Uterus (tissue), 4 donors: ENCODE results near the gene TMEM41A. TPM values are rescaled to one million over a fixed set of nuclear protein-coding genes. Genes with fewer than 3 reads are reported as not detected.
"Not testable (repeated sequence)": the region's sequence is repeated elsewhere in the genome, so short reads cannot be mapped to it uniquely, and the experiment has no call there.

Experiments
- DNase-seq, 2 donors: peaks; one replicate each; pipeline ENCODE4 v3.0.0-alpha.2; 2019 to 2020
- H3K27ac ChIP-seq, 2 donors: fragments of 200-600 bp; sonication (generic); 1 replicate in 1 of 2; 2 replicates in 1 of 2; pipeline ENCODE4 v1.5.1; 2016 to 2018
- H3K27me3 ChIP-seq, 2 donors: fragments of 200-600 bp; sonication (generic); one replicate each; pipeline ENCODE4 v1.5.1; 2018 to 2019; ENCODE audit warnings: control low read depth in 1 of 2
- H3K36me3 ChIP-seq, 2 donors: fragments of 200-600 bp; sonication (generic); one replicate each; pipeline ENCODE4 v1.5.1; 2019; ENCODE audit warnings: control low read depth in 1 of 2
- H3K4me1 ChIP-seq, 2 donors: fragments of 200-600 bp; sonication (generic); one replicate each; pipeline ENCODE4 v1.5.1; 2018 to 2019; ENCODE audit warnings: control low read depth in 1 of 2
- H3K4me3 ChIP-seq, 2 donors: fragments of 200-600 bp; sonication (generic); 1 replicate in 1 of 2; 2 replicates in 1 of 2; pipeline ENCODE4 v1.5.1; 2018 to 2019; ENCODE audit warnings: mild to moderate bottlenecking in 1 of 2
- H3K9me3 ChIP-seq, 2 donors: fragments of 200-600 bp; sonication (generic); one replicate each; pipeline ENCODE4 v1.5.1; 2019; ENCODE audit warnings: control low read depth in 1 of 2
- CTCF ChIP-seq, 4 experiments: fragments of 200-600 bp in 2 of 4; fragments of 450-650 bp in 2 of 4; sonication (generic) in 2 of 4; IDR thresholded peaks; one replicate each; pipeline ENCODE4 v1.5.1; 2016 to 2019; ENCODE audit warnings: antibody characterized with exemption in 4 of 4, mild to moderate bottlenecking in 2 of 4, moderate library complexity in 1 of 4
- POLR2A ChIP-seq, 2 donors: fragments of 450-650 bp; IDR thresholded peaks; one replicate each; pipeline ENCODE4 v1.6.1; 2016; ENCODE audit warnings: antibody characterized with exemption in 2 of 2, mild to moderate bottlenecking in 1 of 2, moderate library complexity in 1 of 2
- intact Hi-C: fragments of 100-400 bp; cut with DNase I; formaldehyde crosslinking; loops from one replicate; pipeline ENCODE4 v1.15.1; 2023; ENCODE audit warnings: low total_unique reads
- total RNA-seq, 4 donors: library from RNA; depleted of rRNA in 3 of 4; stranded (reverse); fragments of >200 nt in 3 of 4; gene quantifications; one replicate each; pipeline versions ENCODE4 v1.1.0 to v1.2.4, GENCODE V29; 2014 to 2023
- donor health status: DM: yes; HTN: yes; CAD: no.

The TMEM41A gene
- total RNA-seq, 4 donors from 2014 or later = 3.6 to 31.5 (median 17.8) TPM

- DNase-seq = no peak
- intact Hi-C loops = no loop called here
- H3K9me3 ChIP-seq = no peaks in the 10 kb centered on the region
- TF ChIP-seq POLR2A (IDR thresholded peaks at IDR 0.05) (no peak), CTCF (IDR thresholded peaks at IDR 0.05) (no peak)
- H3K27ac ChIP-seq = no peak overlapping the region
- no peaks in the 10 kb centered on the region for H3K4me1 ChIP-seq
- H3K4me3 ChIP-seq = no peak overlapping the region
- H3K36me3 ChIP-seq = no peaks in the 10 kb centered on the region
- H3K27me3 ChIP-seq = no peaks in the 10 kb centered on the region
Measured at GRCh38 chr3:185465471-185465870, 33.4 kb downstream of the TMEM41A start.

- TF ChIP-seq POLR2A (IDR thresholded peaks at IDR 0.05) (no peak), CTCF (IDR thresholded peaks at IDR 0.05) (no peak)
- no peak overlapping the region for H3K27ac ChIP-seq
- no peaks in the 10 kb centered on the region for H3K36me3 ChIP-seq
- no peaks in the 10 kb centered on the region for H3K27me3 ChIP-seq
- no peak overlapping the region for H3K4me3 ChIP-seq
- DNase-seq = no peak
- intact Hi-C loops = no loop called here
- no peaks in the 10 kb centered on the region for H3K4me1 ChIP-seq
- no peaks in the 10 kb centered on the region for H3K9me3 ChIP-seq
Measured at GRCh38 chr3:185460719-185461350, 38.0 kb downstream of the TMEM41A start.

- no peaks in the 10 kb centered on the region for H3K9me3 ChIP-seq
- no peaks in the 10 kb centered on the region for H3K4me1 ChIP-seq
- no peak for DNase-seq
- H3K36me3 ChIP-seq = no peaks in the 10 kb centered on the region
- intact Hi-C loops = no loop called here
- TF ChIP-seq CTCF (IDR thresholded peaks at IDR 0.05) (no peak), POLR2A (IDR thresholded peaks at IDR 0.05) (no peak)
- no peak overlapping the region for H3K4me3 ChIP-seq
- no peaks in the 10 kb centered on the region for H3K27me3 ChIP-seq
- no peak overlapping the region for H3K27ac ChIP-seq
Measured at GRCh38 chr3:185460309-185460708, 38.5 kb downstream of the TMEM41A start.

- Histone ChIP-seq H3K27me3 (no peaks in the 10 kb centered on the region), H3K4me3 (no peak overlapping the region), H3K27ac (no peak overlapping the region), H3K4me1 (no peaks in the 10 kb centered on the region), H3K36me3 (no peaks in the 10 kb centered on the region), H3K9me3 (no peaks in the 10 kb centered on the region)
- DNase-seq = no peak
- intact Hi-C loops = no loop called here
- TF ChIP-seq CTCF (IDR thresholded peaks at IDR 0.05) (no peak), POLR2A (IDR thresholded peaks at IDR 0.05) (no peak)
Measured at GRCh38 chr3:185457376-185457775, 41.5 kb downstream of the TMEM41A start.

GRCh38 chr3:185451432-185451831 lies 47.4 kb downstream of the TMEM41A start:
- intact Hi-C loops, H3K27me3 ChIP-seq, H3K27ac ChIP-seq, DNase-seq, H3K4me3 ChIP-seq, H3K4me1 ChIP-seq, H3K9me3 ChIP-seq, H3K36me3 ChIP-seq: not testable (repeated sequence)

- H3K27me3 ChIP-seq = no peaks in the 10 kb centered on the region
- intact Hi-C loops = no loop called here
- H3K36me3 ChIP-seq = no peaks in the 10 kb centered on the region
- no peak for DNase-seq
- H3K9me3 ChIP-seq = no peaks in the 10 kb centered on the region
- H3K4me1 ChIP-seq = no peaks in the 10 kb centered on the region
- no peak overlapping the region for H3K27ac ChIP-seq
- TF ChIP-seq POLR2A (IDR thresholded peaks at IDR 0.05) = no peak
- TF ChIP-seq CTCF (IDR thresholded peaks at IDR 0.05) = no peak
- no peak overlapping the region for H3K4me3 ChIP-seq
Measured at GRCh38 chr3:185448107-185448506, 50.7 kb downstream of the TMEM41A start.
